ENCODE results near the gene TECPR1.

Gene TECPR1

GRCh38 chr7:98283127-98283886 is 31.3 kb upstream of the TECPR1 start:
- no peak for DNase-seq

DNA sequence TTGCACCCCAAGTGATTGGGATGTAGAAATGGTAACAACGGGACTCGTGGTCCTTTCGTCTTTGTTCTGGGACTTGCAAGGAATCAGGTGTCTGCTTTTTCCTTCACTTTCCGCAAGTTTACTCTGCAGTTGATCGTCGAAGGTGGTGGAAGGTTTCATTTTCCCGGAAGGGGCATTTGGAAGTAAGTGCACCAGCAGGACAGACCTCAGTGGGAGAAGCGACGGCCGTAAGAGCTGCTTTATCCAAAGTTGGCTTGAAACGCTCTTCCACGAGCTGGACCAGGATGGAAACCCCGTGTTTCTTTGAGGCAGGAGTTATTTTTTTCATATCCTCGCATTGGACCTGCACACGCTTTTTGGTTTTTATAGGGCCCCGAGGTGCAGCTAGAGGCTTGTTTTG is 30.7 kb upstream of the TECPR1 start:
- DNase-seq: no peak

GRCh38 chr7:98281757-98282606 is 29.9 kb upstream of the TECPR1 start:
- DNase-seq: peak; percentile 51

GRCh38 chr7:98280791-98281756 is 29.0 kb upstream of the TECPR1 start, which contains the start of gene BRI3:
Gene BRI3 (plus strand): TSS chr7:98281686. CDS start chr7:98281796, 110 bp downstream.
- peak; percentile 93 for DNase-seq

DNA sequence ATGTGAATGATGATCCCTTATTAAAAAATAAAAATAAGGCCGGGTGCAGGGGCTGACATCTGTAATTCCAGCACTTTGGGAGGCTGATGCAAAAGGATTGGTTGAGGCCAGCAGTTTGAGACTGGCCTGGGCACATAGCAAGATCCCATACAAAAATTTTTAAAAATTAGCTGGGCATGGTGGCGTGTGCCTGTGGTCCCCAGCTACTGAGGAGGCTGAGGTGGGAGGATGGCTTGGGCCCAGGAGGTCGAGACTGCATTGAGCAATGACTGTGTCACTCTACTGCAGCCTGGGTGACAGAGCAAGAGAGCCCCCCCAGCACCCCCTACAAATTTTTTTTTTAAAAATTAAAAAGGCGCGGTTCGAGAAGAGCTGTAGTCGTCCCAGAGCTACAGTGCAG is 28.3 kb upstream of the TECPR1 start:
- no peak for DNase-seq

- no peak for DNase-seq
Observed at GRCh38 chr7:98278936-98279335, 26.9 kb upstream of the TECPR1 start.

GRCh38 chr7:98278408-98278807 is 26.4 kb upstream of the TECPR1 start:
- no peak for DNase-seq

GRCh38 chr7:98276241-98276761 is 24.3 kb upstream of the TECPR1 start:
- DNase-seq: no peak

- DNase-seq: no peak
Observed at GRCh38 chr7:98267303-98267702, 15.3 kb upstream of the TECPR1 start.

DNA sequence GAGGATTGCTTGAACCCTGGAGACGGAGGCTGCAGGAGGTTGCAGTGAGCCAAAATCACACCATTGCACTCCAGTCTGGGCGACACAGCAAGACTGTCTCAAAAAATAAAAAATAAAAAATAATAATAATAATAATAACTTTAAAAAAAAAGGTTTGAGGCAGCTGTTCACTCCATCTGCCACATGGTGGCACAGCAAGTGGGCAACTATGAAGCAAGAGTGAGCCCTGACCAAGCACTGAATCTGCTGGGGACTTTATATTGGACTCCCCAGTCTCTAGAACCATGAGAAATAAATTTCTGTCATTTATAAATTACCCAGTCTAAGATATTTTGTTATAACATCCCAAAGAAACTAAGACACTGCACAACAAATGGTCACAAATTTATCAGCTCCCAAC is 14.8 kb upstream of the TECPR1 start:
- no peak for DNase-seq

DNA sequence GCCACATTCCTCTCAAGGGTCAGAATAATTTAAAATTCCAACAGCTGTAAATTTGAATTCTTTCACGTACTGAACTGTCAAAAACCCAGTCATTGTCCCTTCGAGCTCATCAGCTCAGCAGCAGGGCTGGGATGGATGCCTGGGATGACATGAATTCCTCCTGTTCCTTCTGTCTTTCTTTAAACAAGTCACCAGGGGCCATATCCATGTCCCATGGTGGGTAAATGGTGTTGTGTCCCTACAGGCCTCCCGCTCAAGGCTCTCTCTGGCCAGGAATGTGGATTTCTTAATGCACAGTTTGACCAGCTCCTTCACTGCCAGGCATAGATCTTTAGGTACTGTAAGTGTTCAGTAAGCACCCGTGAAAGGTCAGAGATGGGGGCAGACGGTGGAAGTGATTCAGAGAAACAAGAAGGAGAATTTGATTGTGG is 13.8 kb upstream of the TECPR1 start:
- DNase-seq: no peak

DNA sequence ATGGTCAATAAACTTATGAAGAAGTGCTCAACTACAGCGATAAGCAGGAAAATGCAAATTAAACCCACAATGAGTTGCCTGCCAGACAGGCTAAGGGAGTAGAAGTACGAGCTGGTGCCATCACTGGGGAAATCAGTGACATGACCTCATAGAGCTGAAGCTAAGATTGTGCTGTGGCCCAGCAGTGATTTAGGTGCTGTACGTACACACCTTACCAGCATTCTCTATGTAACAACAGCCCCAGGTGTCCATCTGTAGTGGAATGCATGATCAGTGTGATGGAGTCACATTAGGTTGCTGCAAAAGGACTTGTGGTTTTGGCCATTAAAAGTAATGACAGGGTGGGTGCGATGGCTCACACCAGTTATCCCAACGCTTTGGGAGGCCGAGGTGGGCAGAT is 5.7 kb upstream of the TECPR1 start:
- no peak for DNase-seq

- DNase-seq: no peak
Observed at GRCh38 chr7:98256431-98256830, 4.4 kb upstream of the TECPR1 start.

DNA sequence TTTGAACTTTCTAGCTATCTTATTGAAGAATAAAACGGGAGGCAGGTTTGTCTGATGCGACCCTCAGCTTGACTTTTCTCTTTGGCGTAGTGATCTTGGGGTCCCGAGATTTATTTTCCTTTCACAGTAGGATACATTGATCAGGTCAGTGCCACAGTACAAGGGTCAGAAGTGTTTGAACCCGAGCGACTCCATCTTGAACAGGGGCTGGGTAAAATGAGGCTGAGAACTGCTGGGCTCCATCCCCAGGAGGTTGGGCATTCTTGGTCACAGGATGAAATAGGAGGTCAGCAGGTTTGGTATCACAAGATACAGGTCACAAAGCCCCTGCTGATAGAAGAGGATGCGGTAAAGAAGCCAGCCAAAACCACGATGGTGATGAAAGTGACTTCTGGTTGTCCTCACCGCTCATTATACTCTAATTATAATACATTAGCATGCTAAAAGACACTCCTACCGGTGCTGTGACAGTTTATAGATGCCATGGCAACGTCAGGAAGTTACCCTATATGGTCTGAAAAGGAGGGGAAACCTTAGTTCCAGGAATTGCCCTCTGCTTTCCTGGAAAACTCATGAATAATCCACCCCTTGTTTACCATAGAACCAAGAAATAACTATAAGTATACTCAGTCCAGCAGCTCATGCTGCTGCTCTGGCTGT is 3.0 kb upstream of the TECPR1 start:
- no peak for DNase-seq

DNA sequence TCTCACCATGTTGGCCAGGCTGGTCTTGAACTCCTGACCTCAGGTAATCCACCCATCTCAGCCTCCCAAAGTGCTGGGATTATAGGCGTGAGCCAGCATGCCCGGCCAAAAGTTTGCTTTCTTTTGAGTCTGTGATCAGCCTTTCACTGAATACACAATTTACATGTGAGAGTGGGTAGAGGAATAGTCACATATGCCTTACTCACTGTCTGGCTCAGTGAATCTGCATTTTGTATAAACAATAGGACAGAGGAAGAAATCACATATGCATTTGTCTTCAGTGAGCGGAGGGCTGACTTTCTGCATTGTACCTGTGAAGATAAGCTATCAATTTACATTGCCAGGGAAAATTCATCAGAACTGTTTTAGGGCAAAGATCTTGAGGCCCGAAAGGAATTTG is 2.5 kb upstream of the TECPR1 start:
- DNase-seq: no peak

DNA sequence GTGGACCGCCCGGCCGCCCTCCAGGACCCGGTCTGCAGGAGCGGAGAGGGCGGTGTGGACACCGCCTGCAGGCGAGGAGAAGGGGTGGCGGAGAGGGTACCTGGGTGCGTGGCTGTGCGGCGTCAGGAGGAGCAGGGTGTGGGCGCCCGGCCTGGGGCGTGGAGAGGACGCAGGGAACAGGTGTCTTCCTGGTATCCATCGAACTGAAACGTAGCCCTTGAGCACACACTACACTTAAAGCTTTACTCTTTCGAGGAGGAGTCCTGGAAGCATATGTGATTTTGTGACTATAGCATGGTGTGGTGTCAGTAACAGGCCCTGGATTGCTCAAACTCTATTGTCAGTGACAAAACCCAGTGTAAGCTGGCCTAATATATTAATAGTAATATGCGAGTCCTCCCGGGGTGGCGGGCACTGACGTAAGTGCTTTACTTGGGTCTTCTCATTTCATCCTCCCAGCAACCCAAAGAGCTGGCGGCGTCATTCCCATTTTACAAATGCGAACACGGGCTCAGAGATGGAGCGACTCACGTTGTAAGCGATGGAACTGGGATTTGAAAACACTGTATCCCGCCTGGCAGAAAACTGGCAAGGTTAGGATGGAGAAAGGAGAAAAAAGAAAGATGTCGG is 508 bp upstream of the TECPR1 start:
- no peak for DNase-seq

- peak; percentile 24 for DNase-seq
Observed at GRCh38 chr7:98251231-98251600, 816 bp downstream of the TECPR1 start.

DNA sequence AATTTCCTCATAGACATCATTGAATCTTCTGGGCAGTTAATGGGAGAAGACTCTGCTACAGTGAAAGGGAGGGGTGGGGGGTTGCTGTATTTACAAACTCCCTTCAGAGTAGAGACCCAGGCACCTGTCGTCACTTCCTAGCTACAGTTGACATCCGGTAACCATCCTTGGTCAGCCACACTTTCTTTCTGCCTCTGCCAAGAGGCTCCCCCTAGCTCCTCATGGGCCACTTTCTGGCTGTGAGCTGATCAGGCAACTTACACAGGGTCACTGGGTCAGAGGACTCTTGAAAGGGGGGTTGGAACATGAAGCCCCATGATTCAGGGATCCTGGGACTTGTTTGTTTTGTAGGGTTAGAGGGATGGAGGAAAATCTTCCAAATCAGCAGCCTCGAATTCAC is 1.2 kb downstream of the TECPR1 start:
- peak; percentile 12 for DNase-seq

DNA sequence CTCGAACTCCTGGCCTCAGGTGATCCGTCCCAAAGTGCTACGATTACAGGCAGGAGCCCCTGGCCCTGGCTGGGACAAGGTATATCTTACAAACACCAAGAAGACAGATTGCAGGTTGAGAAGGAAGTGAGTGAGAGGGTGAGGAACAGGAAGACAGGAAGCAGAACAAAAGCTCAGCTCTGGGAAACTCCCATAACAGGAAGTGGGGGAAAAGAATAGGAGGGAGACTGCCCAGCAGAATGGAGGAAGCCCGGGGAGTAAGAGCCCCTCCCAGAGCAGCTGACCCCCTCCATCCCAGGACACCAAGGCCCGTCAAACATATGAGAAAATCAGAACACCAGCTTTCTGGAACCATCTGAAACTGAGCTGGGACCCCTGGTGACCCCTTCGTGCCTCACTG is 2.9 kb downstream of the TECPR1 start:
- DNase-seq: no peak

- DNase-seq: no peak
Observed at GRCh38 chr7:98248156-98248555, 3.9 kb downstream of the TECPR1 start.

DNA sequence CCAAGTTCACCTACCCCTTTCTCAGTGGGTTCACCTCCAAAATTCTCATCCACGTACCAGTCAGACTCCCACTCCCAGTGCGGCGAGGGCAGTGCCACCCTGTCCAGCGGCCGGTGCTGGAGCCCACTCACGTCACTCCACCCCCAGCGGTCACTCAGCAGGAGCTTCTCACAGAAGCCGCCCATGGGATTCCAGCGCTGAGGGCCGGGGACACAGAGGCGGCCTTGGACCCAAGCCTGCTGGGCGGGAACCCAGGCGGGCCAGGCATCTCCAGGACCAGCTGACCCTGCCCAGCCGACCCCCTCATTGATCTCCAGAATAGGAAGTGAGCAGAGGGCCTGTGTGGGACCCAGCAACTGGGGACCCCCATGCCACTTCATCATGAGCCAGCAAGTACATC is 7.2 kb downstream of the TECPR1 start:
- no peak for DNase-seq

GRCh38 chr7:98242934-98243333 is 9.1 kb downstream of the TECPR1 start:
- no peak for DNase-seq

Measured in effector CD8-positive, alpha-beta T cell (primary cell).